Vagina (tissue), 2 donors: ENCODE results near the gene EGFR.

ENCODE experiments used
- POLR2A ChIP-seq, 2 donors: fragments of 450-650 bp; IDR thresholded peaks; one replicate each; pipeline ENCODE4 v1.6.1; 2017; ENCODE audit warnings: antibody characterized with exemption in 2 of 2, mild to moderate bottlenecking in 2 of 2, moderate library complexity in 2 of 2
- POLR2AphosphoS5 ChIP-seq, 2 donors: sonication (generic); formaldehyde crosslinking; IDR thresholded peaks; one replicate each; pipeline ENCODE4 v1.9.0; 2017; ENCODE audit warnings: antibody characterized with exemption in 2 of 2, mild to moderate bottlenecking in 2 of 2, low read depth in 1 of 2; ENCODE audit not compliant: insufficient read depth in 1 of 2
- TF ChIP-seq, protein P1 (sequence below), 3 experiments: fragments of 450-650 bp in 2 of 3; fragments of 200-600 bp in 1 of 3; sonication (generic) in 1 of 3; IDR thresholded peaks; one replicate each; pipeline ENCODE4 v1.5.1; 2017 to 2019; ENCODE audit warnings: antibody characterized with exemption in 3 of 3, mild to moderate bottlenecking in 2 of 3, moderate library complexity in 2 of 3

DNA sequence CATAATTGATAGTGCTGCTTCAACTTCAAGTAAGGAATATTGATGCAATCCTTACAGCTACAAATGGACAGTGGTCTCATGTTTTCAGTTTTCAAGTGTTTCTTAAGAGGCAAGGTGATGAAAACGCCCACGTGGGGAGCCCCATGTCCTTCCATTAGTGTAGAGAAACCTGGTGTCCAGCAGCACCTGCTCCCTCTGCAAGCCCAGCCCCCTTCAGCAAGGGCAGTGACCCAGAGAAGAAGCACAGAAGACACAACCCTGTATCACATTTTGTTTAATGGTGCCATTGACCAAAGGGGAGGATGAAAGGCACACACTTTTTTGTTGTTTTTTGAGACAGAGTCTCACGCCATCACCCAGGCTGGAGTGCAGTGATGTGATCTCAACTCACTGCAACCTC, 143.7 kb downstream of the EGFR start:
- TF ChIP-seq, protein P1, sequence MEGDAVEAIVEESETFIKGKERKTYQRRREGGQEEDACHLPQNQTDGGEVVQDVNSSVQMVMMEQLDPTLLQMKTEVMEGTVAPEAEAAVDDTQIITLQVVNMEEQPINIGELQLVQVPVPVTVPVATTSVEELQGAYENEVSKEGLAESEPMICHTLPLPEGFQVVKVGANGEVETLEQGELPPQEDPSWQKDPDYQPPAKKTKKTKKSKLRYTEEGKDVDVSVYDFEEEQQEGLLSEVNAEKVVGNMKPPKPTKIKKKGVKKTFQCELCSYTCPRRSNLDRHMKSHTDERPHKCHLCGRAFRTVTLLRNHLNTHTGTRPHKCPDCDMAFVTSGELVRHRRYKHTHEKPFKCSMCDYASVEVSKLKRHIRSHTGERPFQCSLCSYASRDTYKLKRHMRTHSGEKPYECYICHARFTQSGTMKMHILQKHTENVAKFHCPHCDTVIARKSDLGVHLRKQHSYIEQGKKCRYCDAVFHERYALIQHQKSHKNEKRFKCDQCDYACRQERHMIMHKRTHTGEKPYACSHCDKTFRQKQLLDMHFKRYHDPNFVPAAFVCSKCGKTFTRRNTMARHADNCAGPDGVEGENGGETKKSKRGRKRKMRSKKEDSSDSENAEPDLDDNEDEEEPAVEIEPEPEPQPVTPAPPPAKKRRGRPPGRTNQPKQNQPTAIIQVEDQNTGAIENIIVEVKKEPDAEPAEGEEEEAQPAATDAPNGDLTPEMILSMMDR (IDR thresholded peaks at IDR 0.05): no peak
- TF ChIP-seq POLR2AphosphoS5 (IDR thresholded peaks at IDR 0.05; ENCODE audit: insufficient read depth in 1 of 2, low read depth in 1 of 2): no peak
- TF ChIP-seq POLR2A (IDR thresholded peaks at IDR 0.05): no peak
